ENCODE results near the gene ZNF888.

DNA sequence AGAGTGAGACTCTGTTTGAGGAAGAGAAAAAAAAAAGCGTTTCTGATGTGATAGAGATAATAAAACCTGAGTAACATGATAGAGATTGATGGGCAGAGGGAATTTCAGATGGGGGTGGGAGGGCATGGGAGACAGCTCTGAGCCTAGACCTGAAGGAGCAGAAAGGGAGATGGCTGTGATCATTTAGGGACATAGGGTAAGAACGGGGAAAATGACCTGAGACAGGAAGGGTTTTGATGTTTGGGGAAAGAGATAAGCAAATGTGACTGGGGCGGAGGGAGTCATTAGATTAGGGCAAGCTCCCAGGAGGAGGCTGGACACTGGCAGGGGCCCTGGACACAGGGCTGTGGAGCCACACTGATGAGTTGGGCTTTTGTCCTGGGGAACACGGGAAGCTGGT lies 31.9 kb downstream of the ZNF888 start:
- no peak for TF ChIP-seq EZH2 (IDR thresholded peaks at IDR 0.05; ENCODE audit: insufficient read depth, low read length)
- TF ChIP-seq, protein P1, sequence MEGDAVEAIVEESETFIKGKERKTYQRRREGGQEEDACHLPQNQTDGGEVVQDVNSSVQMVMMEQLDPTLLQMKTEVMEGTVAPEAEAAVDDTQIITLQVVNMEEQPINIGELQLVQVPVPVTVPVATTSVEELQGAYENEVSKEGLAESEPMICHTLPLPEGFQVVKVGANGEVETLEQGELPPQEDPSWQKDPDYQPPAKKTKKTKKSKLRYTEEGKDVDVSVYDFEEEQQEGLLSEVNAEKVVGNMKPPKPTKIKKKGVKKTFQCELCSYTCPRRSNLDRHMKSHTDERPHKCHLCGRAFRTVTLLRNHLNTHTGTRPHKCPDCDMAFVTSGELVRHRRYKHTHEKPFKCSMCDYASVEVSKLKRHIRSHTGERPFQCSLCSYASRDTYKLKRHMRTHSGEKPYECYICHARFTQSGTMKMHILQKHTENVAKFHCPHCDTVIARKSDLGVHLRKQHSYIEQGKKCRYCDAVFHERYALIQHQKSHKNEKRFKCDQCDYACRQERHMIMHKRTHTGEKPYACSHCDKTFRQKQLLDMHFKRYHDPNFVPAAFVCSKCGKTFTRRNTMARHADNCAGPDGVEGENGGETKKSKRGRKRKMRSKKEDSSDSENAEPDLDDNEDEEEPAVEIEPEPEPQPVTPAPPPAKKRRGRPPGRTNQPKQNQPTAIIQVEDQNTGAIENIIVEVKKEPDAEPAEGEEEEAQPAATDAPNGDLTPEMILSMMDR (IDR thresholded peaks at IDR 0.05; ENCODE audit: insufficient read depth, low read depth, low read length) = no peak

All from astrocyte (in vitro differentiated cells and primary cell).